CD14-positive monocyte (primary cell): Measurements from ENCODE around the gene C1QC. TPM values are rescaled to one million over a fixed set of nuclear protein-coding genes. Genes with fewer than 3 reads are reported as not detected.

Experiments
- DNase-seq, 3 donors: peaks; one replicate each; pipeline ENCODE4 v3.0.0-alpha.2; 2011 to 2022
- H2AFZ ChIP-seq: 2 replicates; pipeline ENCODE4 v1.6.0; 2012; ENCODE audit warnings: mild to moderate bottlenecking, low read depth, low read length, inconsistent platforms; ENCODE audit not compliant: insufficient read depth, poor library complexity, severe bottlenecking
- H3K27ac ChIP-seq, 2 donors: 1 replicate in 1 of 2; 2 replicates in 1 of 2; pipeline ENCODE4 v1.5.1; 2012 to 2013; ENCODE audit warnings: low read length in 2 of 2, control low read depth in 1 of 2, inconsistent platforms in 1 of 2, low read depth in 1 of 2, mild to moderate bottlenecking in 1 of 2
- H3K27me3 ChIP-seq, 2 donors: one replicate each; pipeline versions ENCODE4 v1.6.0 to v1.6.1; 2011 to 2013; ENCODE audit warnings: low read length in 2 of 2; ENCODE audit not compliant: control insufficient read depth in 2 of 2, insufficient read depth in 2 of 2
- H3K36me3 ChIP-seq, 2 donors: replicated peaks in 1 of 2; 1 replicate in 1 of 2; 2 replicates in 1 of 2; pipeline versions ENCODE4 v1.5.1 to v1.6.1; 2012 to 2013; ENCODE audit warnings: low read length in 2 of 2, control low read depth in 1 of 2, inconsistent platforms in 1 of 2, mild to moderate bottlenecking in 1 of 2; ENCODE audit not compliant: insufficient read depth in 2 of 2, control insufficient read depth in 1 of 2
- H3K4me1 ChIP-seq, 2 donors: 1 replicate in 1 of 2; 2 replicates in 1 of 2; pipeline versions ENCODE4 v1.5.1 to v1.6.1; 2012 to 2013; ENCODE audit warnings: low read length in 2 of 2, control low read depth in 1 of 2, inconsistent platforms in 1 of 2, mild to moderate bottlenecking in 1 of 2, moderate library complexity in 1 of 2; ENCODE audit not compliant: insufficient read depth in 2 of 2, control insufficient read depth in 1 of 2
- H3K4me2 ChIP-seq: replicated peaks from 2 replicates; pipeline ENCODE3; 2012; ENCODE audit warnings: low read length, moderate library complexity, mild to moderate bottlenecking; ENCODE audit not compliant: poor library complexity, severe bottlenecking; ENCODE audit errors: extremely low read depth
- H3K4me3 ChIP-seq, 3 experiments: fragments of 200-600 bp in 1 of 3; sonication (generic) in 1 of 3; replicated peaks in 1 of 3; 1 replicate in 2 of 3; 2 replicates in 1 of 3; pipeline ENCODE4 v1.5.1; 2011 to 2013; ENCODE audit warnings: low read length in 3 of 3, mild to moderate bottlenecking in 3 of 3, control low read depth in 2 of 3, low read depth in 2 of 3, inconsistent platforms in 1 of 3, moderate library complexity in 1 of 3
- H3K79me2 ChIP-seq: 2 replicates; pipeline ENCODE4 v1.6.0; 2012; ENCODE audit warnings: mild to moderate bottlenecking, control low read depth, inconsistent platforms, low read length, moderate library complexity; ENCODE audit not compliant: insufficient read depth
- H3K9ac ChIP-seq: 2 replicates; pipeline ENCODE4 v1.6.0; 2017; ENCODE audit warnings: low read length, mild to moderate bottlenecking; ENCODE audit not compliant: insufficient read depth, poor library complexity, severe bottlenecking
- H3K9me3 ChIP-seq, 2 donors: replicated peaks in 1 of 2; 1 replicate in 1 of 2; 2 replicates in 1 of 2; pipeline versions ENCODE4 v1.5.1 to v1.6.1; 2012 to 2013; ENCODE audit warnings: low read length in 2 of 2, control low read depth in 1 of 2; ENCODE audit not compliant: control insufficient read depth in 1 of 2, insufficient read depth in 1 of 2
- H4K20me1 ChIP-seq: 2 replicates; pipeline ENCODE4 v1.6.0; 2012; ENCODE audit warnings: mild to moderate bottlenecking, low read length, control low read depth, moderate library complexity; ENCODE audit not compliant: insufficient read depth
- H3K27ac Mint-ChIP-seq, 7 donors: one replicate each; pipeline ENCODE4 v1.8.0; 2020; ENCODE audit warnings: mild to moderate bottlenecking in 7 of 7, mixed read lengths in 7 of 7, moderate library complexity in 6 of 7, inconsistent platforms in 2 of 7
- H3K27me3 Mint-ChIP-seq, 3 donors: one replicate each; pipeline ENCODE4 v1.8.0; 2021 to 2022; ENCODE audit warnings: low read depth in 3 of 3, mild to moderate bottlenecking in 3 of 3, mixed read lengths in 3 of 3, moderate library complexity in 3 of 3, inconsistent platforms in 1 of 3
- H3K36me3 Mint-ChIP-seq, 2 donors: one replicate each; pipeline ENCODE4 v1.8.0; 2020; ENCODE audit warnings: mixed read lengths in 2 of 2, inconsistent platforms in 1 of 2, mild to moderate bottlenecking in 1 of 2
- H3K4me1 Mint-ChIP-seq: one replicate; pipeline ENCODE4 v1.8.0; 2020; ENCODE audit warnings: mild to moderate bottlenecking, mixed read lengths
- H3K4me3 Mint-ChIP-seq, 2 donors: one replicate each; pipeline ENCODE4 v1.8.0; 2020; ENCODE audit warnings: mild to moderate bottlenecking in 2 of 2, mixed read lengths in 2 of 2, moderate library complexity in 1 of 2
- H3K9me3 Mint-ChIP-seq, 7 donors: one replicate each; pipeline ENCODE4 v1.8.0; 2020 to 2022; ENCODE audit warnings: mixed read lengths in 7 of 7, mild to moderate bottlenecking in 6 of 7, moderate library complexity in 6 of 7, inconsistent platforms in 2 of 7
- CTCF ChIP-seq: fragments of 200-600 bp; IDR thresholded peaks from one replicate; pipeline ENCODE4 v1.8.0; 2022; ENCODE audit warnings: antibody characterized with exemption, mild to moderate bottlenecking
- WGBS: methylation state at CpG from one replicate; pipeline ENCODE4 v1.1.5; 2013; ENCODE audit warnings: missing lambda C conversion rate; ENCODE audit not compliant: insufficient coverage; 5-methylcytosine and 5-hydroxymethylcytosine counted together
- intact Hi-C, 2 donors: fragments of 100-400 bp; cut with micrococcal nuclease; formaldehyde crosslinking; loops; one replicate each; pipeline versions ENCODE4 v1.15.0 to v1.15.1; 2023
- polyA plus RNA-seq, 3 donors: library from polyadenylated mRNA; depleted of rRNA in 1 of 3; unstranded in 2 of 3; stranded (reverse) in 1 of 3; fragments of 300-500 nt in 2 of 3; fragments of >200 nt in 1 of 3; fragmentation: Illumina TruSeq in 2 of 3; gene quantifications; 1 replicate in 2 of 3; 2 replicates in 1 of 3; pipeline ENCODE4 v1.2.3, GENCODE V29; 2012 to 2021

The C1QC gene
- polyA plus RNA-seq, 3 donors, result 0.74 to 3.6 (median 0.85) TPM

- H3K27me3 ChIP-seq, result peaks cover 0 to 7% of the 10 kb centered on the region in 2 donors
- H3K4me1 Mint-ChIP-seq, result peaks cover 6% of the 10 kb centered on the region
- intact Hi-C loops, result no loop called here
- H3K36me3 Mint-ChIP-seq, result no peaks in the 10 kb centered on the region
- H4K20me1 ChIP-seq, result no peaks in the 10 kb centered on the region
- no peak overlapping the region for H2AFZ ChIP-seq
- H3K4me1 ChIP-seq, result no peaks in the 10 kb centered on the region
- H3K9me3 Mint-ChIP-seq, result no peaks in the 10 kb centered on the region
- H3K4me2 ChIP-seq, result no peak overlapping the region
- no peak overlapping the region for H3K27ac ChIP-seq
- no peak overlapping the region for H3K4me3 ChIP-seq
- H3K4me3 Mint-ChIP-seq, result no peak overlapping the region
- H3K79me2 ChIP-seq, result no peaks in the 10 kb centered on the region
- no peaks in the 10 kb centered on the region for H3K36me3 ChIP-seq
- 51% methylated on average over 2 of the region's 2 CpGs for WGBS
- H3K27me3 Mint-ChIP-seq, result peaks cover 14 to 22% (median 21%) of the 10 kb centered on the region in 3 donors
- H3K9me3 ChIP-seq, result no peaks in the 10 kb centered on the region
- no peak overlapping the region for H3K9ac ChIP-seq
- DNase-seq, result no peak
- no peak overlapping the region for H3K27ac Mint-ChIP-seq
- TF ChIP-seq CTCF, result no peak
Observed at GRCh38 chr1:22615886-22616285, 27.5 kb upstream of the C1QC start.

- H3K4me1 Mint-ChIP-seq, result peaks cover 6% of the 10 kb centered on the region
- no peak for DNase-seq
- intact Hi-C loops, result no loop called here
- Histone ChIP-seq H3K27me3 (peaks cover 0 to 7% of the 10 kb centered on the region in 2 donors), H3K4me3 (no peak overlapping the region), H3K4me1 (no peaks in the 10 kb centered on the region), H3K36me3 (no peaks in the 10 kb centered on the region), H2AFZ (no peak overlapping the region), H4K20me1 (no peaks in the 10 kb centered on the region), H3K27ac (no peak overlapping the region), H3K4me2 (no peak overlapping the region), H3K9me3 (no peaks in the 10 kb centered on the region), H3K9ac (no peak overlapping the region), H3K79me2 (no peaks in the 10 kb centered on the region)
- no peak overlapping the region for H3K27ac Mint-ChIP-seq
- H3K9me3 Mint-ChIP-seq, result no peaks in the 10 kb centered on the region
- TF ChIP-seq CTCF, result no peak
- no peaks in the 10 kb centered on the region for H3K36me3 Mint-ChIP-seq
- no peak overlapping the region for H3K4me3 Mint-ChIP-seq
- WGBS, result 69% methylated on average over 11 of the region's 11 CpGs
- peaks cover 14 to 24% (median 21%) of the 10 kb centered on the region in 3 donors for H3K27me3 Mint-ChIP-seq
Observed at GRCh38 chr1:22616571-22616970, 26.9 kb upstream of the C1QC start.
